ENCODE results near the gene SUSD5. TPM values are rescaled to one million over a fixed set of nuclear protein-coding genes. Genes with fewer than 3 reads are reported as not detected.

The SUSD5 gene
- total and polyA plus RNA-seq, 2 experiments from 2014 or later, result 1.4 to 3.6 TPM

- Histone ChIP-seq H3K36me3 (ENCODE audit: insufficient read depth) (no peaks in the 10 kb centered on the region), H3K4me1 (ENCODE audit: insufficient read depth) (peaks cover 5% of the 10 kb centered on the region; the same call in 1 of the 2 replicates), H4K20me1 (replicated peaks; ENCODE audit: insufficient read depth) (no peaks in the 10 kb centered on the region), H3K4me2 (no peak overlapping the region), H3F3A (replicated peaks; ENCODE audit: low read depth) (0 out of 2 replicates have a peak, but pooled peaks cover 5% of the 10 kb centered on the region), H3K27ac (ENCODE audit: low read depth) (no peak overlapping the region), H3K9me2 (ENCODE audit: insufficient read depth) (no peaks in the 10 kb centered on the region; the same call in 1 of the 2 replicates), H3K4me3 (no peak overlapping the region), H3K79me2 (replicated peaks; ENCODE audit: insufficient read depth) (no peaks in the 10 kb centered on the region), H3K27me3 (ENCODE audit: insufficient read depth) (no peaks in the 10 kb centered on the region), H2AFZ (no peak overlapping the region)
- Mint-ChIP-seq H3K4me1 (peaks cover 4% of the 10 kb centered on the region; the same call in 2 of the 3 replicates), H3K36me3 (ENCODE audit: low read depth) (no peaks in the 10 kb centered on the region), H3K9me3 (no peaks in the 10 kb centered on the region), H3K27ac (no peak overlapping the region), H3K27me3 (ENCODE audit: insufficient read depth, low read depth, poor library complexity) (peaks cover 5% of the 10 kb centered on the region), H3K4me3 (no peak overlapping the region)
- no peak for DNase-seq (ENCODE audit: low spot score)
- ATAC-seq, result no peak
- TF ChIP-seq CREB1 (CRISPR knock-in tag; IDR thresholded peaks at IDR 0.05; ENCODE audit: low read depth), result no peak
- TF ChIP-seq STAT1 (IDR thresholded peaks at IDR 0.05; ENCODE audit: unreplicated experiment), result no peak
- no peak for TF ChIP-seq ZNF114 (CRISPR knock-in tag; IDR thresholded peaks at IDR 0.05)
- no peak for TF ChIP-seq JUNB (IDR thresholded peaks at IDR 0.05; ENCODE audit: unreplicated experiment)
- TF ChIP-seq, protein P1, sequence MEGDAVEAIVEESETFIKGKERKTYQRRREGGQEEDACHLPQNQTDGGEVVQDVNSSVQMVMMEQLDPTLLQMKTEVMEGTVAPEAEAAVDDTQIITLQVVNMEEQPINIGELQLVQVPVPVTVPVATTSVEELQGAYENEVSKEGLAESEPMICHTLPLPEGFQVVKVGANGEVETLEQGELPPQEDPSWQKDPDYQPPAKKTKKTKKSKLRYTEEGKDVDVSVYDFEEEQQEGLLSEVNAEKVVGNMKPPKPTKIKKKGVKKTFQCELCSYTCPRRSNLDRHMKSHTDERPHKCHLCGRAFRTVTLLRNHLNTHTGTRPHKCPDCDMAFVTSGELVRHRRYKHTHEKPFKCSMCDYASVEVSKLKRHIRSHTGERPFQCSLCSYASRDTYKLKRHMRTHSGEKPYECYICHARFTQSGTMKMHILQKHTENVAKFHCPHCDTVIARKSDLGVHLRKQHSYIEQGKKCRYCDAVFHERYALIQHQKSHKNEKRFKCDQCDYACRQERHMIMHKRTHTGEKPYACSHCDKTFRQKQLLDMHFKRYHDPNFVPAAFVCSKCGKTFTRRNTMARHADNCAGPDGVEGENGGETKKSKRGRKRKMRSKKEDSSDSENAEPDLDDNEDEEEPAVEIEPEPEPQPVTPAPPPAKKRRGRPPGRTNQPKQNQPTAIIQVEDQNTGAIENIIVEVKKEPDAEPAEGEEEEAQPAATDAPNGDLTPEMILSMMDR (conservative IDR thresholded peaks at IDR 0.05; ENCODE audit: low read depth in 2 of 2), result no peak
- TF ChIP-seq POLR2AphosphoS5 (IDR thresholded peaks at IDR 0.05; ENCODE audit: low read depth), result no peak
- no peak for TF ChIP-seq NANOG (IDR thresholded peaks at IDR 0.05; ENCODE audit: borderline replicate concordance)
- TF ChIP-seq ZNF331 (CRISPR knock-in tag; IDR thresholded peaks at IDR 0.05; ENCODE audit: low read depth), result no peak
- TF ChIP-seq, protein P2, sequence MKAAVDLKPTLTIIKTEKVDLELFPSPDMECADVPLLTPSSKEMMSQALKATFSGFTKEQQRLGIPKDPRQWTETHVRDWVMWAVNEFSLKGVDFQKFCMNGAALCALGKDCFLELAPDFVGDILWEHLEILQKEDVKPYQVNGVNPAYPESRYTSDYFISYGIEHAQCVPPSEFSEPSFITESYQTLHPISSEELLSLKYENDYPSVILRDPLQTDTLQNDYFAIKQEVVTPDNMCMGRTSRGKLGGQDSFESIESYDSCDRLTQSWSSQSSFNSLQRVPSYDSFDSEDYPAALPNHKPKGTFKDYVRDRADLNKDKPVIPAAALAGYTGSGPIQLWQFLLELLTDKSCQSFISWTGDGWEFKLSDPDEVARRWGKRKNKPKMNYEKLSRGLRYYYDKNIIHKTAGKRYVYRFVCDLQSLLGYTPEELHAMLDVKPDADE (IDR thresholded peaks at IDR 0.05), result no peak
- TF ChIP-seq EZH2phosphoT487 (IDR thresholded peaks at IDR 0.05; ENCODE audit: unreplicated experiment), result no peak
Measured at GRCh38 chr3:33103480-33103879, 115.1 kb downstream of the SUSD5 start.

GRCh38 chr3:33103034-33103433, 115.6 kb downstream of the SUSD5 start:
- no peak overlapping the region for H2AFZ ChIP-seq
- 0 out of 2 replicates have a peak, but pooled peaks cover 5% of the 10 kb centered on the region for H3F3A ChIP-seq (replicated peaks; ENCODE audit: low read depth)
- H3K27me3 ChIP-seq (ENCODE audit: insufficient read depth), result no peaks in the 10 kb centered on the region
- Mint-ChIP-seq H3K9me3 (no peaks in the 10 kb centered on the region), H3K4me1 (peaks cover 4% of the 10 kb centered on the region; the same call in 2 of the 3 replicates), H3K4me3 (no peak overlapping the region), H3K27ac (no peak overlapping the region), H3K27me3 (ENCODE audit: insufficient read depth, low read depth, poor library complexity) (peaks cover 7% of the 10 kb centered on the region), H3K36me3 (ENCODE audit: low read depth) (no peaks in the 10 kb centered on the region)
- H3K9me2 ChIP-seq (ENCODE audit: insufficient read depth), result no peaks in the 10 kb centered on the region; the same call in 1 of the 2 replicates
- H3K4me3 ChIP-seq, result no peak overlapping the region
- H3K79me2 ChIP-seq (replicated peaks; ENCODE audit: insufficient read depth), result no peaks in the 10 kb centered on the region
- no peaks in the 10 kb centered on the region for H3K36me3 ChIP-seq (ENCODE audit: insufficient read depth)
- no peak overlapping the region for H3K27ac ChIP-seq (ENCODE audit: low read depth)
- H3K4me1 ChIP-seq (ENCODE audit: insufficient read depth), result peaks cover 9% of the 10 kb centered on the region
- no peak overlapping the region for H3K4me2 ChIP-seq
- ATAC-seq (no peak), DNase-seq (ENCODE audit: low spot score) (no peak)
- TF ChIP-seq STAT1 (IDR thresholded peaks at IDR 0.05; ENCODE audit: unreplicated experiment) (no peak), EZH2 (IDR thresholded peaks at IDR 0.05; ENCODE audit: low read depth, unreplicated experiment) (no peak)
- TF ChIP-seq, protein P3, sequence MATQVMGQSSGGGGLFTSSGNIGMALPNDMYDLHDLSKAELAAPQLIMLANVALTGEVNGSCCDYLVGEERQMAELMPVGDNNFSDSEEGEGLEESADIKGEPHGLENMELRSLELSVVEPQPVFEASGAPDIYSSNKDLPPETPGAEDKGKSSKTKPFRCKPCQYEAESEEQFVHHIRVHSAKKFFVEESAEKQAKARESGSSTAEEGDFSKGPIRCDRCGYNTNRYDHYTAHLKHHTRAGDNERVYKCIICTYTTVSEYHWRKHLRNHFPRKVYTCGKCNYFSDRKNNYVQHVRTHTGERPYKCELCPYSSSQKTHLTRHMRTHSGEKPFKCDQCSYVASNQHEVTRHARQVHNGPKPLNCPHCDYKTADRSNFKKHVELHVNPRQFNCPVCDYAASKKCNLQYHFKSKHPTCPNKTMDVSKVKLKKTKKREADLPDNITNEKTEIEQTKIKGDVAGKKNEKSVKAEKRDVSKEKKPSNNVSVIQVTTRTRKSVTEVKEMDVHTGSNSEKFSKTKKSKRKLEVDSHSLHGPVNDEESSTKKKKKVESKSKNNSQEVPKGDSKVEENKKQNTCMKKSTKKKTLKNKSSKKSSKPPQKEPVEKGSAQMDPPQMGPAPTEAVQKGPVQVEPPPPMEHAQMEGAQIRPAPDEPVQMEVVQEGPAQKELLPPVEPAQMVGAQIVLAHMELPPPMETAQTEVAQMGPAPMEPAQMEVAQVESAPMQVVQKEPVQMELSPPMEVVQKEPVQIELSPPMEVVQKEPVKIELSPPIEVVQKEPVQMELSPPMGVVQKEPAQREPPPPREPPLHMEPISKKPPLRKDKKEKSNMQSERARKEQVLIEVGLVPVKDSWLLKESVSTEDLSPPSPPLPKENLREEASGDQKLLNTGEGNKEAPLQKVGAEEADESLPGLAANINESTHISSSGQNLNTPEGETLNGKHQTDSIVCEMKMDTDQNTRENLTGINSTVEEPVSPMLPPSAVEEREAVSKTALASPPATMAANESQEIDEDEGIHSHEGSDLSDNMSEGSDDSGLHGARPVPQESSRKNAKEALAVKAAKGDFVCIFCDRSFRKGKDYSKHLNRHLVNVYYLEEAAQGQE (IDR thresholded peaks at IDR 0.05; ENCODE audit: unreplicated experiment), result no peak
- TF ChIP-seq, protein P1 (conservative IDR thresholded peaks at IDR 0.05; ENCODE audit: low read depth in 2 of 2), result no peak
- no peaks in the 10 kb centered on the region for H4K20me1 ChIP-seq (replicated peaks; ENCODE audit: insufficient read depth)

All from GM23338 (cell line).